WTC11 (cell line): ENCODE measurements around the gene MEIS1. TPM values are rescaled to one million over a fixed set of nuclear protein-coding genes. Genes with fewer than 3 reads are reported as not detected.

Experiments used
- ATAC-seq: fragments of 200-7000 bp; cut with Tn5 transposase; 2 replicates; pipeline ENCODE4 v1.10.0; 2021; ENCODE audit warnings: mild to moderate bottlenecking, moderate library complexity
- CTCF ChIA-PET: fragments of 300-600 bp; sonication (Branson Sonifier 250); formaldehyde crosslinking; loops from one replicate; lab custom pipeline; 2021; ENCODE audit warnings: antibody characterized with exemption; lab: Charles Lee
- POLR2A ChIA-PET: fragments of 350-600 bp; sonication (Branson Sonifier 250); formaldehyde crosslinking; loops from one replicate; lab custom pipeline; 2021; ENCODE audit warnings: antibody characterized with exemption; lab: Charles Lee
- DNase-seq: peaks from one replicate; pipeline ENCODE4 v3.0.0; 2021; ENCODE audit warnings: low spot score
- H3K27ac Mint-ChIP-seq: 2 replicates; pipeline ENCODE4 v1.8.0; 2021; ENCODE audit warnings: mixed read lengths
- H3K27me3 Mint-ChIP-seq: 2 replicates; pipeline ENCODE4 v1.8.0; 2021; ENCODE audit warnings: low read depth, mild to moderate bottlenecking, moderate library complexity, mixed read lengths
- H3K36me3 Mint-ChIP-seq: 2 replicates; pipeline ENCODE4 v1.8.0; 2021; ENCODE audit warnings: mixed read lengths
- H3K4me1 Mint-ChIP-seq: 2 replicates; pipeline ENCODE4 v1.8.0; 2022; ENCODE audit warnings: mixed read lengths
- H3K4me3 Mint-ChIP-seq: 2 replicates; pipeline ENCODE4 v1.8.0; 2021; ENCODE audit warnings: mild to moderate bottlenecking, moderate library complexity, mixed read lengths
- H3K9me3 Mint-ChIP-seq: 2 replicates; pipeline ENCODE4 v1.8.0; 2021; ENCODE audit warnings: mixed read lengths
- ATF1 ChIP-seq: sonication (generic); formaldehyde crosslinking; IDR thresholded peaks from 2 replicates; pipeline ENCODE4 v1.8.1; 2023; ENCODE audit warnings: mild to moderate bottlenecking, moderate library complexity, missing genetic modification reagents
- ELF4 ChIP-seq: sonication (generic); formaldehyde crosslinking; IDR thresholded peaks from 2 replicates; pipeline ENCODE4 v1.8.1; 2022; ENCODE audit warnings: low read depth, mild to moderate bottlenecking, moderate library complexity, missing genetic modification reagents
- ETV6 ChIP-seq: sonication (generic); formaldehyde crosslinking; IDR thresholded peaks from 2 replicates; pipeline ENCODE4 v1.8.1; 2022; ENCODE audit warnings: mild to moderate bottlenecking, missing genetic modification reagents
- HMGA2 ChIP-seq: fragments of 250-450 bp; sonication (Bioruptor Pico); IDR thresholded peaks from 2 replicates; pipeline ENCODE4 v1.4.0; 2021; ENCODE audit warnings: mild to moderate bottlenecking, moderate library complexity
- HMGXB4 ChIP-seq: sonication (generic); formaldehyde crosslinking; IDR thresholded peaks from 2 replicates; pipeline ENCODE4 v1.8.1; 2023; ENCODE audit warnings: mild to moderate bottlenecking, moderate library complexity, missing genetic modification reagents
- IRF1 ChIP-seq: sonication (generic); formaldehyde crosslinking; IDR thresholded peaks from 2 replicates; pipeline ENCODE4 v1.8.0; 2023; ENCODE audit warnings: missing genetic modification reagents
- KAT7 ChIP-seq: sonication (generic); formaldehyde crosslinking; IDR thresholded peaks from 2 replicates; pipeline ENCODE4 v1.8.1; 2023; ENCODE audit warnings: missing genetic modification reagents, mild to moderate bottlenecking, borderline replicate concordance
- NR2C2 ChIP-seq: sonication (generic); formaldehyde crosslinking; IDR thresholded peaks from 2 replicates; pipeline ENCODE4 v1.8.0; 2022; ENCODE audit warnings: mild to moderate bottlenecking, missing genetic modification reagents
- SOX15 ChIP-seq: fragments of 250-450 bp; sonication (Bioruptor Pico); IDR thresholded peaks from 2 replicates; pipeline ENCODE4 v1.9.0; 2021; ENCODE audit warnings: mild to moderate bottlenecking
- ZNF671 ChIP-seq: fragments of 250-450 bp; sonication (Bioruptor Pico); IDR thresholded peaks from 2 replicates; pipeline ENCODE4 v1.8.0; 2021; ENCODE audit warnings: mild to moderate bottlenecking
- total RNA-seq: library from RNA; stranded (reverse); gene quantifications from 3 replicates; pipeline ENCODE4 v1.2.3, GENCODE V29; 2021
- TF ChIP-seq, protein P1 (sequence below): fragments of 250-450 bp; sonication (Bioruptor Pico); IDR thresholded peaks from 2 replicates; pipeline ENCODE4 v2.1.2; 2022; ENCODE audit warnings: mild to moderate bottlenecking, moderate library complexity
- TF ChIP-seq, protein P2 (sequence below): sonication (generic); formaldehyde crosslinking; IDR thresholded peaks from 2 replicates; pipeline ENCODE4 v1.8.1; 2022; ENCODE audit warnings: mild to moderate bottlenecking, missing genetic modification reagents, moderate library complexity, borderline replicate concordance
- TF ChIP-seq, protein P3 (sequence below): sonication (generic); formaldehyde crosslinking; IDR thresholded peaks from 2 replicates; pipeline ENCODE4 v1.8.0; 2023; ENCODE audit warnings: missing genetic modification reagents, mild to moderate bottlenecking, borderline replicate concordance
- TF ChIP-seq, protein P4 (sequence below): fragments of 250-450 bp; sonication (Bioruptor Pico); IDR thresholded peaks from 2 replicates; pipeline ENCODE4 v1.8.0; 2021; ENCODE audit warnings: mild to moderate bottlenecking
- TF ChIP-seq, protein P5 (sequence below): fragments of 250-450 bp; sonication (Bioruptor Pico); IDR thresholded peaks from 2 replicates; pipeline ENCODE4 v1.9.0; 2021; ENCODE audit warnings: mild to moderate bottlenecking

MEIS1 gene
- total RNA-seq, 1 experiment from 2014 or later, result 0.48 TPM

DNA sequence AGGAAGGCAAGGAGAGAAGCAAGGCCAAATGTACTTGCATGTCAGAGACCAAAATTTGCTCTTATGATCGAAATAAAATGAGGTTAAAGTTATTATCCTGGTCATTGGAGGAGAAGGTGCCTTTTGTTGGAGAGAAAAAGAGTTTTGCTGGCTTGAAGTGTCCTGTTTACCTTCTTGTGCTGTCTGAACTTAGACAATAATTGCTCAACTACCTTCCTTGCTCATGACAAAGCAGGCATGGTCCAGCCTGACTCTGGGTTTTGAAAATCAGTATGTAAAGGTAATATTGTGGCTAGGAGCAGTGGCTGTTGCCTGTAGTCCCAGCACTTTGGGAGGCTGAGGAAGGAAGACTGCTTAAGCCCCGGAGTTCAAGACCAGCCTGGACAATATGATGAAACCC, 89.1 kb downstream of the MEIS1 start:
- Mint-ChIP-seq H3K4me1 (peaks cover 27% of the 10 kb centered on the region), H3K27ac (no peak overlapping the region), H3K9me3 (no peaks in the 10 kb centered on the region), H3K4me3 (no peak overlapping the region), H3K27me3 (no peaks in the 10 kb centered on the region), H3K36me3 (no peaks in the 10 kb centered on the region)
- ChIA-PET POLR2A (no interaction called here), CTCF (no interaction called here)
- DNase-seq (no peak), ATAC-seq (no peak)
- TF ChIP-seq HMGXB4 (CRISPR knock-in tag), result no peak
- TF ChIP-seq, protein P1, sequence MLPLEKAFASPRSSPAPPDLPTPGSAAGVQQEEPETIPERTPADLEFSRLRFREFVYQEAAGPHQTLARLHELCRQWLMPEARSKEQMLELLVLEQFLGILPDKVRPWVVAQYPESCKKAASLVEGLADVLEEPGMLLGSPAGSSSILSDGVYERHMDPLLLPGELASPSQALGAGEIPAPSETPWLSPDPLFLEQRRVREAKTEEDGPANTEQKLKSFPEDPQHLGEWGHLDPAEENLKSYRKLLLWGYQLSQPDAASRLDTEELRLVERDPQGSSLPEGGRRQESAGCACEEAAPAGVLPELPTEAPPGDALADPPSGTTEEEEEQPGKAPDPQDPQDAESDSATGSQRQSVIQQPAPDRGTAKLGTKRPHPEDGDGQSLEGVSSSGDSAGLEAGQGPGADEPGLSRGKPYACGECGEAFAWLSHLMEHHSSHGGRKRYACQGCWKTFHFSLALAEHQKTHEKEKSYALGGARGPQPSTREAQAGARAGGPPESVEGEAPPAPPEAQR (CRISPR knock-in tag), result no peak
- TF ChIP-seq, protein P2, sequence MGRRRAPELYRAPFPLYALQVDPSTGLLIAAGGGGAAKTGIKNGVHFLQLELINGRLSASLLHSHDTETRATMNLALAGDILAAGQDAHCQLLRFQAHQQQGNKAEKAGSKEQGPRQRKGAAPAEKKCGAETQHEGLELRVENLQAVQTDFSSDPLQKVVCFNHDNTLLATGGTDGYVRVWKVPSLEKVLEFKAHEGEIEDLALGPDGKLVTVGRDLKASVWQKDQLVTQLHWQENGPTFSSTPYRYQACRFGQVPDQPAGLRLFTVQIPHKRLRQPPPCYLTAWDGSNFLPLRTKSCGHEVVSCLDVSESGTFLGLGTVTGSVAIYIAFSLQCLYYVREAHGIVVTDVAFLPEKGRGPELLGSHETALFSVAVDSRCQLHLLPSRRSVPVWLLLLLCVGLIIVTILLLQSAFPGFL (CRISPR knock-in tag), result no peak
- TF ChIP-seq ETV6 (CRISPR knock-in tag), result no peak
- no peak for TF ChIP-seq IRF1 (CRISPR knock-in tag)
- no peak for TF ChIP-seq ELF4
- TF ChIP-seq NR2C2 (CRISPR knock-in tag), result no peak
- TF ChIP-seq SOX15, result no peak
- TF ChIP-seq ZNF671 (CRISPR knock-in tag), result no peak
- TF ChIP-seq, protein P3, sequence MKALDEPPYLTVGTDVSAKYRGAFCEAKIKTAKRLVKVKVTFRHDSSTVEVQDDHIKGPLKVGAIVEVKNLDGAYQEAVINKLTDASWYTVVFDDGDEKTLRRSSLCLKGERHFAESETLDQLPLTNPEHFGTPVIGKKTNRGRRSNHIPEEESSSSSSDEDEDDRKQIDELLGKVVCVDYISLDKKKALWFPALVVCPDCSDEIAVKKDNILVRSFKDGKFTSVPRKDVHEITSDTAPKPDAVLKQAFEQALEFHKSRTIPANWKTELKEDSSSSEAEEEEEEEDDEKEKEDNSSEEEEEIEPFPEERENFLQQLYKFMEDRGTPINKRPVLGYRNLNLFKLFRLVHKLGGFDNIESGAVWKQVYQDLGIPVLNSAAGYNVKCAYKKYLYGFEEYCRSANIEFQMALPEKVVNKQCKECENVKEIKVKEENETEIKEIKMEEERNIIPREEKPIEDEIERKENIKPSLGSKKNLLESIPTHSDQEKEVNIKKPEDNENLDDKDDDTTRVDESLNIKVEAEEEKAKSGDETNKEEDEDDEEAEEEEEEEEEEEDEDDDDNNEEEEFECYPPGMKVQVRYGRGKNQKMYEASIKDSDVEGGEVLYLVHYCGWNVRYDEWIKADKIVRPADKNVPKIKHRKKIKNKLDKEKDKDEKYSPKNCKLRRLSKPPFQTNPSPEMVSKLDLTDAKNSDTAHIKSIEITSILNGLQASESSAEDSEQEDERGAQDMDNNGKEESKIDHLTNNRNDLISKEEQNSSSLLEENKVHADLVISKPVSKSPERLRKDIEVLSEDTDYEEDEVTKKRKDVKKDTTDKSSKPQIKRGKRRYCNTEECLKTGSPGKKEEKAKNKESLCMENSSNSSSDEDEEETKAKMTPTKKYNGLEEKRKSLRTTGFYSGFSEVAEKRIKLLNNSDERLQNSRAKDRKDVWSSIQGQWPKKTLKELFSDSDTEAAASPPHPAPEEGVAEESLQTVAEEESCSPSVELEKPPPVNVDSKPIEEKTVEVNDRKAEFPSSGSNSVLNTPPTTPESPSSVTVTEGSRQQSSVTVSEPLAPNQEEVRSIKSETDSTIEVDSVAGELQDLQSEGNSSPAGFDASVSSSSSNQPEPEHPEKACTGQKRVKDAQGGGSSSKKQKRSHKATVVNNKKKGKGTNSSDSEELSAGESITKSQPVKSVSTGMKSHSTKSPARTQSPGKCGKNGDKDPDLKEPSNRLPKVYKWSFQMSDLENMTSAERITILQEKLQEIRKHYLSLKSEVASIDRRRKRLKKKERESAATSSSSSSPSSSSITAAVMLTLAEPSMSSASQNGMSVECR (CRISPR knock-in tag), result no peak
- TF ChIP-seq, protein P4, sequence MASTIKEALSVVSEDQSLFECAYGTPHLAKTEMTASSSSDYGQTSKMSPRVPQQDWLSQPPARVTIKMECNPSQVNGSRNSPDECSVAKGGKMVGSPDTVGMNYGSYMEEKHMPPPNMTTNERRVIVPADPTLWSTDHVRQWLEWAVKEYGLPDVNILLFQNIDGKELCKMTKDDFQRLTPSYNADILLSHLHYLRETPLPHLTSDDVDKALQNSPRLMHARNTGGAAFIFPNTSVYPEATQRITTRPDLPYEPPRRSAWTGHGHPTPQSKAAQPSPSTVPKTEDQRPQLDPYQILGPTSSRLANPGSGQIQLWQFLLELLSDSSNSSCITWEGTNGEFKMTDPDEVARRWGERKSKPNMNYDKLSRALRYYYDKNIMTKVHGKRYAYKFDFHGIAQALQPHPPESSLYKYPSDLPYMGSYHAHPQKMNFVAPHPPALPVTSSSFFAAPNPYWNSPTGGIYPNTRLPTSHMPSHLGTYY (CRISPR knock-in tag), result no peak
- no peak for TF ChIP-seq KAT7 (CRISPR knock-in tag)
- TF ChIP-seq, protein P5, sequence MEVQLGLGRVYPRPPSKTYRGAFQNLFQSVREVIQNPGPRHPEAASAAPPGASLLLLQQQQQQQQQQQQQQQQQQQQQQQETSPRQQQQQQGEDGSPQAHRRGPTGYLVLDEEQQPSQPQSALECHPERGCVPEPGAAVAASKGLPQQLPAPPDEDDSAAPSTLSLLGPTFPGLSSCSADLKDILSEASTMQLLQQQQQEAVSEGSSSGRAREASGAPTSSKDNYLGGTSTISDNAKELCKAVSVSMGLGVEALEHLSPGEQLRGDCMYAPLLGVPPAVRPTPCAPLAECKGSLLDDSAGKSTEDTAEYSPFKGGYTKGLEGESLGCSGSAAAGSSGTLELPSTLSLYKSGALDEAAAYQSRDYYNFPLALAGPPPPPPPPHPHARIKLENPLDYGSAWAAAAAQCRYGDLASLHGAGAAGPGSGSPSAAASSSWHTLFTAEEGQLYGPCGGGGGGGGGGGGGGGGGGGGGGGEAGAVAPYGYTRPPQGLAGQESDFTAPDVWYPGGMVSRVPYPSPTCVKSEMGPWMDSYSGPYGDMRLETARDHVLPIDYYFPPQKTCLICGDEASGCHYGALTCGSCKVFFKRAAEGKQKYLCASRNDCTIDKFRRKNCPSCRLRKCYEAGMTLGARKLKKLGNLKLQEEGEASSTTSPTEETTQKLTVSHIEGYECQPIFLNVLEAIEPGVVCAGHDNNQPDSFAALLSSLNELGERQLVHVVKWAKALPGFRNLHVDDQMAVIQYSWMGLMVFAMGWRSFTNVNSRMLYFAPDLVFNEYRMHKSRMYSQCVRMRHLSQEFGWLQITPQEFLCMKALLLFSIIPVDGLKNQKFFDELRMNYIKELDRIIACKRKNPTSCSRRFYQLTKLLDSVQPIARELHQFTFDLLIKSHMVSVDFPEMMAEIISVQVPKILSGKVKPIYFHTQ (CRISPR knock-in tag), result no peak
- no peak for TF ChIP-seq HMGA2
- no peak for TF ChIP-seq ATF1 (CRISPR knock-in tag)
